Measurements from ENCODE around the gene COX10. TPM values are rescaled to one million over a fixed set of nuclear protein-coding genes. Genes with fewer than 3 reads are reported as not detected.

The COX10 gene
- total RNA-seq, 1 experiment from 2014 or later, result 20.0 TPM

DNA sequence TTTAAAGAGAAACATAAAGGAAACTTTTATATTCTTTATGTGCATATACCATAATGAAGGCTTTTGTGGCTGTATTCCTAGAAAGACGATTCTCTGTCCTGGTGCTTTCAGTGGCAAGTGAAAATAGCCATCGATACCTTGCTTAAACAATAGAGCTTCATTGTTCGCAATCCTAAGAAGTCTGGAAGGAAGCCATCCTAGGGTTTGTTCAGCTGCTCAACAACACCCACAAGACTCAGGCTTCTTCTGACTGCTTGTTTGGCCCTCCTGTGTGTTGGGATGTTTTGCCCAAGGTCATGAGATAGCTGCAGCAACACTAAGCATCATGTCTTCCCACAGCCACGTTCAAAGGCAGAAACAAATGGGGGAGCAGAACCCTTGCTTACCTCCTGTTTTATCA lies 36.1 kb upstream of the COX10 start:
- Histone ChIP-seq H3K9me3 (ENCODE audit: low read depth, low read length, poor library complexity, severe bottlenecking) (no peaks in the 10 kb centered on the region), H3K4me1 (ENCODE audit: insufficient read depth, low read length, poor library complexity, severe bottlenecking) (no peaks in the 10 kb centered on the region), H3K27me3 (replicated peaks; ENCODE audit: insufficient read depth, low read depth, low read length, poor library complexity) (no peaks in the 10 kb centered on the region), H3K4me3 (ENCODE audit: low read depth, low read length, poor library complexity, severe bottlenecking) (no peak overlapping the region), H3K27ac (ENCODE audit: low read depth, low read length, poor library complexity, severe bottlenecking) (no peak overlapping the region), H3K36me3 (ENCODE audit: insufficient read depth, low read length, poor library complexity, severe bottlenecking) (no peaks in the 10 kb centered on the region)
- no peak for DNase-seq (ENCODE audit: low spot score)
- intact Hi-C loops (cut with micrococcal nuclease; ENCODE audit: unreplicated experiment), result no loop called here
- ChIA-PET POLR2A (ENCODE audit: low non-redundant PET) (no interaction called here), CTCF (no interaction called here)
- TF ChIP-seq, protein P1, sequence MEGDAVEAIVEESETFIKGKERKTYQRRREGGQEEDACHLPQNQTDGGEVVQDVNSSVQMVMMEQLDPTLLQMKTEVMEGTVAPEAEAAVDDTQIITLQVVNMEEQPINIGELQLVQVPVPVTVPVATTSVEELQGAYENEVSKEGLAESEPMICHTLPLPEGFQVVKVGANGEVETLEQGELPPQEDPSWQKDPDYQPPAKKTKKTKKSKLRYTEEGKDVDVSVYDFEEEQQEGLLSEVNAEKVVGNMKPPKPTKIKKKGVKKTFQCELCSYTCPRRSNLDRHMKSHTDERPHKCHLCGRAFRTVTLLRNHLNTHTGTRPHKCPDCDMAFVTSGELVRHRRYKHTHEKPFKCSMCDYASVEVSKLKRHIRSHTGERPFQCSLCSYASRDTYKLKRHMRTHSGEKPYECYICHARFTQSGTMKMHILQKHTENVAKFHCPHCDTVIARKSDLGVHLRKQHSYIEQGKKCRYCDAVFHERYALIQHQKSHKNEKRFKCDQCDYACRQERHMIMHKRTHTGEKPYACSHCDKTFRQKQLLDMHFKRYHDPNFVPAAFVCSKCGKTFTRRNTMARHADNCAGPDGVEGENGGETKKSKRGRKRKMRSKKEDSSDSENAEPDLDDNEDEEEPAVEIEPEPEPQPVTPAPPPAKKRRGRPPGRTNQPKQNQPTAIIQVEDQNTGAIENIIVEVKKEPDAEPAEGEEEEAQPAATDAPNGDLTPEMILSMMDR (conservative IDR thresholded peaks at IDR 0.05; ENCODE audit: low read depth, low read length), result no peak
- no peak for TF ChIP-seq EZH2 (IDR thresholded peaks at IDR 0.05; ENCODE audit: borderline replicate concordance, low read depth, low read length, poor library complexity, severe bottlenecking)
- BruUV-seq (replicated peaks), result no TSS peak

DNA sequence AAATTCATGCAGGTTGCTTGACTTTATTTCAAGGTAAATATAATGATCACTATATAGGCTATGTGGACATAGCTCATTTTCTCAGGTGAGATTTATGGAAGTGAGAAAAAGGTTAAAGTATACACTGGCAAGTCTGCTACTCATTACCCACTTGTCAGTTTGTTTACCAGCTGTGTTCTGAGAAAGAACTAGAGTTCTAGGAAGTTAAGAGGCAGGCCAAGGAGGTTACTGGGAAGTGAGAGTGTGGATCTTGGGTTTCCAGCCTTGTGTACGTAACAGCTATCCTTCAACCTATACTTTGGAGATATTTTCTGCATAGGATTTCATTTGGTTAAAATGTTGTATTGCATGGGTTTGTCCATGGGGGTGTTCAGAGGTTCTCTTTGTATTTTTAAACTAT lies 31.9 kb upstream of the COX10 start:
- H3K27ac ChIP-seq (ENCODE audit: low read depth, low read length, poor library complexity, severe bottlenecking), result no peak overlapping the region
- intact Hi-C loops (cut with micrococcal nuclease; ENCODE audit: unreplicated experiment), result no loop called here
- CTCF ChIA-PET, result no interaction called here
- POLR2A ChIA-PET (ENCODE audit: low non-redundant PET), result no interaction called here
- no peak for TF ChIP-seq EZH2 (IDR thresholded peaks at IDR 0.05; ENCODE audit: borderline replicate concordance, low read depth, low read length, poor library complexity, severe bottlenecking)
- TF ChIP-seq, protein P1 (conservative IDR thresholded peaks at IDR 0.05; ENCODE audit: low read depth, low read length), result no peak
- no peaks in the 10 kb centered on the region for H3K9me3 ChIP-seq (ENCODE audit: low read depth, low read length, poor library complexity, severe bottlenecking)
- no peaks in the 10 kb centered on the region for H3K27me3 ChIP-seq (replicated peaks; ENCODE audit: insufficient read depth, low read depth, low read length, poor library complexity)
- H3K4me1 ChIP-seq (ENCODE audit: insufficient read depth, low read length, poor library complexity, severe bottlenecking), result no peaks in the 10 kb centered on the region
- DNase-seq (ENCODE audit: low spot score), result no peak
- BruUV-seq (replicated peaks), result no TSS peak
- H3K4me3 ChIP-seq (ENCODE audit: low read depth, low read length, poor library complexity, severe bottlenecking), result no peak overlapping the region
- H3K36me3 ChIP-seq (ENCODE audit: insufficient read depth, low read length, poor library complexity, severe bottlenecking), result no peaks in the 10 kb centered on the region

DNA sequence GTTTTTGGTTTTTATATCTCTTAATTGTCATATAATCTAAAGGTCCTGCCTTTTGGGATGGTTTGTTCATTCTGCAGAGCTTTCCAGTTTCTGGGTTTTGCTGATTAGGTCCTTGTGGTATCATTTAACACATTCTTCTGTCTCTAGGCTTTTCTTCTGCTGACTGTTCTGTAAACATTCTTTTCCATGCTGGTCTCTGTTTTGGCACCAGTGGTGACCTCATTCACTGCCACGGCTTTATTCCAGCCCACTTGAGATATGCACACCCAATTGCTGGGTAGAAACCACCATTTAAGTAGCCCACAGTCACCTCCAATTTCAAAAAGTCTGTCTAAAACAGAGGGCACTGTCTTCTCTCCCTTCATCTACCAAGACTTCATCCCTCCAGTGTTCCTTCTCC lies 31.1 kb upstream of the COX10 start:
- Histone ChIP-seq H3K9me3 (ENCODE audit: low read depth, low read length, poor library complexity, severe bottlenecking) (no peaks in the 10 kb centered on the region), H3K27me3 (replicated peaks; ENCODE audit: insufficient read depth, low read depth, low read length, poor library complexity) (no peaks in the 10 kb centered on the region), H3K4me1 (ENCODE audit: insufficient read depth, low read length, poor library complexity, severe bottlenecking) (no peaks in the 10 kb centered on the region), H3K27ac (ENCODE audit: low read depth, low read length, poor library complexity, severe bottlenecking) (no peak overlapping the region), H3K36me3 (ENCODE audit: insufficient read depth, low read length, poor library complexity, severe bottlenecking) (no peaks in the 10 kb centered on the region), H3K4me3 (ENCODE audit: low read depth, low read length, poor library complexity, severe bottlenecking) (no peak overlapping the region)
- ChIA-PET CTCF (no interaction called here), POLR2A (ENCODE audit: low non-redundant PET) (no interaction called here)
- no peak for DNase-seq (ENCODE audit: low spot score)
- intact Hi-C loops (cut with micrococcal nuclease; ENCODE audit: unreplicated experiment), result no loop called here
- no TSS peak for BruUV-seq (replicated peaks)
- TF ChIP-seq, protein P1 (conservative IDR thresholded peaks at IDR 0.05; ENCODE audit: low read depth, low read length), result no peak
- TF ChIP-seq EZH2 (IDR thresholded peaks at IDR 0.05; ENCODE audit: borderline replicate concordance, low read depth, low read length, poor library complexity, severe bottlenecking), result no peak
